Spleen (tissue), 11 donors: ENCODE data around the gene ADD1. TPM values are rescaled to one million over a fixed set of nuclear protein-coding genes. Genes with fewer than 3 reads are reported as not detected.

Experiments used
- DNase-seq: peaks from one replicate; pipeline ENCODE4 v3.0.0-alpha.2; 2020
- H3K27ac ChIP-seq, 8 donors: fragments of 200-600 bp; sonication (generic) in 7 of 8; 1 replicate in 4 of 8; 2 replicates in 4 of 8; pipeline versions ENCODE4 v1.5.0 to v1.8.0; 2016 to 2021; ENCODE audit warnings: inconsistent platforms in 4 of 8, mild to moderate bottlenecking in 4 of 8, moderate library complexity in 1 of 8
- H3K27me3 ChIP-seq, 7 donors: fragments of 200-600 bp; sonication (generic) in 6 of 7; replicated peaks in 1 of 7; 1 replicate in 4 of 7; 2 replicates in 3 of 7; pipeline versions ENCODE4 v1.5.0 to v1.8.0; 2016 to 2021; ENCODE audit warnings: inconsistent platforms in 3 of 7, mild to moderate bottlenecking in 1 of 7
- H3K36me3 ChIP-seq, 6 donors: fragments of 200-600 bp; sonication (generic) in 5 of 6; 1 replicate in 4 of 6; 2 replicates in 2 of 6; pipeline versions ENCODE4 v1.5.0 to v1.8.0; 2016 to 2021; ENCODE audit warnings: inconsistent platforms in 2 of 6
- H3K4me1 ChIP-seq, 6 donors: fragments of 200-600 bp; sonication (generic) in 5 of 6; 1 replicate in 3 of 6; 2 replicates in 3 of 6; pipeline versions ENCODE4 v1.5.0 to v1.8.0; 2016 to 2021; ENCODE audit warnings: inconsistent platforms in 3 of 6
- H3K4me3 ChIP-seq, 8 donors: fragments of 200-600 bp; sonication (generic) in 7 of 8; 1 replicate in 4 of 8; 2 replicates in 4 of 8; pipeline versions ENCODE4 v1.5.0 to v1.8.0; 2016 to 2021; ENCODE audit warnings: inconsistent platforms in 4 of 8, mild to moderate bottlenecking in 4 of 8, moderate library complexity in 2 of 8
- H3K9me3 ChIP-seq, 8 donors: fragments of 200-600 bp; sonication (generic) in 7 of 8; 1 replicate in 4 of 8; 2 replicates in 4 of 8; pipeline versions ENCODE4 v1.5.0 to v1.8.0; 2016 to 2021; ENCODE audit warnings: inconsistent platforms in 4 of 8
- CTCF ChIP-seq, 11 experiments: fragments of 200-600 bp in 7 of 11; fragments of 450-650 bp in 4 of 11; sonication (generic) in 4 of 11; IDR thresholded peaks in 8 of 11; conservative IDR thresholded peaks in 3 of 11; 1 replicate in 7 of 11; 2 replicates in 4 of 11; pipeline versions ENCODE4 v1.4.0 to v1.8.0; 2016 to 2021; ENCODE audit warnings: antibody characterized with exemption in 11 of 11, inconsistent platforms in 4 of 11, mild to moderate bottlenecking in 1 of 11
- POLR2A ChIP-seq, 3 donors: fragments of 450-650 bp; IDR thresholded peaks; one replicate each; pipeline ENCODE4 v1.5.1; 2017; ENCODE audit warnings: antibody characterized with exemption in 3 of 3, mild to moderate bottlenecking in 1 of 3
- POLR2AphosphoS5 ChIP-seq, 3 donors: sonication (generic); formaldehyde crosslinking; IDR thresholded peaks; one replicate each; pipeline ENCODE4 v1.5.1; 2017; ENCODE audit warnings: antibody characterized with exemption in 3 of 3
- WGBS, 5 donors: extraction: QIAGEN DNeasy Blood & Tissue Kit in 3 of 5; methylation state at CpG; one replicate each; pipeline versions ENCODE4 v1.1.5 to v1.1.7; 2013 to 2018; 5-methylcytosine and 5-hydroxymethylcytosine counted together
- intact Hi-C: fragments of 100-400 bp; cut with DNase I; formaldehyde crosslinking; loops from one replicate; pipeline ENCODE4 v1.15.0; 2023; ENCODE audit warnings: low total_unique reads
- polyA plus RNA-seq, 3 donors: library from polyadenylated mRNA; stranded (reverse); fragments of 200-250 nt; gene quantifications; one replicate each; pipeline ENCODE4 v1.2.1, GENCODE V29; 2013
- total RNA-seq, 7 donors: library from RNA; depleted of rRNA in 3 of 7; stranded (reverse); fragments of >200 nt in 3 of 7; fragmentation: NEBNext Ultra II Directional in 4 of 7; extraction: Animal tissue kit (Norgen Biotek cat#: 25700) in 4 of 7; gene quantifications; one replicate each; pipeline versions ENCODE4 v1.1.0 to v1.2.1, GENCODE V29; 2016 to 2021
- donor health status: healthy with polysubstance abuse.
- donor health status: DM: no; HTN: no; CAD: no; lungs with moderate emphysema.
- donor health status: DM: no; HTN: no; CAD: no.
- donor health status: Bipolar disorder and iron deficiency.
- donor health status: healthy.
- donor health status: DM: no; HTN: no; CAD: no.
- donor health status: DM: yes; HTN: yes; CAD: no.

The ADD1 gene
- total and polyA plus RNA-seq, 10 donors, result 175 to 348 (median 265) TPM

GRCh38 chr4:2927016-2927695 lies 83.5 kb downstream of the ADD1 start:
- TF ChIP-seq POLR2A (IDR thresholded peaks at IDR 0.05) (no peak), POLR2AphosphoS5 (IDR thresholded peaks at IDR 0.05) (peak in 1 of 3 donors; percentile 51)
- peaks cover 26 to 56% (median 38%) of the 10 kb centered on the region in 6 donors for H3K4me1 ChIP-seq
- H3K27me3 ChIP-seq, result no peaks in the 10 kb centered on the region
- intact Hi-C loops, result loop anchor here (10.0 kb wide), 1 partner anchor 72 kb away; no protein-coding TSS in a partner anchor
- no peak overlapping the region for H3K27ac ChIP-seq
- 93 to 97% (median 95%) methylated on average over 13 to 18 of the region's 18 CpGs for WGBS, 5 donors
- no peak overlapping the region for H3K4me3 ChIP-seq
- H3K36me3 ChIP-seq, result peaks cover 6 to 96% (median 87%) of the 10 kb centered on the region in 6 donors
- peak; percentile 64 for DNase-seq
- no peaks in the 10 kb centered on the region for H3K9me3 ChIP-seq

- H3K27me3 ChIP-seq, result no peaks in the 10 kb centered on the region
These were observed 84.0 kb downstream of the ADD1 start for GRCh38 chr4:2927696-2928075.

GRCh38 chr4:2928242-2929176 lies 84.9 kb downstream of the ADD1 start:
- no peaks in the 10 kb centered on the region for H3K27me3 ChIP-seq
- intact Hi-C loops, result loop anchor here (10.0 kb wide), 1 partner anchor 74 kb away; no protein-coding TSS in a partner anchor
- TF ChIP-seq POLR2AphosphoS5 (IDR thresholded peaks at IDR 0.05) (peak; percentile 41 to 72 (median 48)), POLR2A (IDR thresholded peaks at IDR 0.05) (no peak), CTCF (IDR thresholded peaks at IDR 0.05 in 8 of 11, conservative IDR thresholded peaks at IDR 0.05 in 3 of 11) (no peak)
- H3K36me3 ChIP-seq, result peaks cover 6 to 84% (median 78%) of the 10 kb centered on the region in 6 donors
- no peak overlapping the region for H3K4me3 ChIP-seq
- peak overlapping the region in 1 of 8 donors; percentile 14 for H3K27ac ChIP-seq
- peaks cover 26 to 56% (median 38%) of the 10 kb centered on the region in 6 donors for H3K4me1 ChIP-seq
- 83 to 91% (median 86%) methylated on average over 19 to 32 of the region's 32 CpGs for WGBS, 5 donors
- peak; percentile 66 for DNase-seq
- H3K9me3 ChIP-seq, result no peaks in the 10 kb centered on the region

More at GRCh38 chr4:2927696-2928075, 84.0 kb downstream of the ADD1 start:
- peak; percentile 43 for DNase-seq
- 90 to 96% (median 95%) methylated on average over 11 to 12 of the region's 12 CpGs for WGBS, 5 donors
- TF ChIP-seq CTCF (IDR thresholded peaks at IDR 0.05 in 8 of 11, conservative IDR thresholded peaks at IDR 0.05 in 3 of 11) (no peak), POLR2AphosphoS5 (IDR thresholded peaks at IDR 0.05) (no peak), POLR2A (IDR thresholded peaks at IDR 0.05) (no peak)
- H3K9me3 ChIP-seq, result no peaks in the 10 kb centered on the region
- H3K4me3 ChIP-seq, result no peak overlapping the region
- H3K4me1 ChIP-seq, result peaks cover 26 to 56% (median 38%) of the 10 kb centered on the region in 6 donors
- H3K27ac ChIP-seq, result no peak overlapping the region
- H3K36me3 ChIP-seq, result peaks cover 6 to 91% (median 86%) of the 10 kb centered on the region in 6 donors
- intact Hi-C loops, result loop anchor here (10.0 kb wide), 1 partner anchor 73 kb away; no protein-coding TSS in a partner anchor

- intact Hi-C loops, result loop anchor here (10.0 kb wide), 1 partner anchor 75 kb away; no protein-coding TSS in a partner anchor
- TF ChIP-seq POLR2A (IDR thresholded peaks at IDR 0.05) (no peak), POLR2AphosphoS5 (IDR thresholded peaks at IDR 0.05) (peak; percentile 24 to 69 (median 30)), CTCF (IDR thresholded peaks at IDR 0.05 in 8 of 11, conservative IDR thresholded peaks at IDR 0.05 in 3 of 11) (no peak)
- H3K36me3 ChIP-seq, result peaks cover 6 to 74% (median 68%) of the 10 kb centered on the region in 6 donors
- DNase-seq, result peak; percentile 74
- no peaks in the 10 kb centered on the region for H3K27me3 ChIP-seq
- no peaks in the 10 kb centered on the region for H3K9me3 ChIP-seq
- WGBS, 5 donors, result 87 to 94% (median 90%) methylated on average over 16 of the region's 16 CpGs
- H3K4me1 ChIP-seq, result peaks cover 29 to 53% (median 37%) of the 10 kb centered on the region in 6 donors
- H3K27ac ChIP-seq, result peak overlapping the region in 1 of 8 donors; percentile 19
- no peak overlapping the region for H3K4me3 ChIP-seq
These were observed 85.8 kb downstream of the ADD1 start for GRCh38 chr4:2929469-2929868.
